ENCODE results near the gene AFAP1L1.

AFAP1L1 gene

GRCh38 chr5:149271716-149272563, at the start of gene AFAP1L1:
Gene AFAP1L1 (plus strand): TSS chr5:149271859. CDS start chr5:149271969, 110 bp downstream.
- ATAC-seq: peak; percentile 22 to 40

- no peak for ATAC-seq
Observed at GRCh38 chr5:149223081-149223848, 48.4 kb upstream of the AFAP1L1 start.

- no peak for ATAC-seq
Observed at GRCh38 chr5:149224282-149224681, 47.4 kb upstream of the AFAP1L1 start.

GRCh38 chr5:149227168-149227826, 44.4 kb upstream of the AFAP1L1 start:
- ATAC-seq: peak; percentile 35 to 59

GRCh38 chr5:149228618-149229297, 42.9 kb upstream of the AFAP1L1 start:
- ATAC-seq: no peak

- ATAC-seq: no peak
Observed at GRCh38 chr5:149229298-149229937, 42.2 kb upstream of the AFAP1L1 start.

- no peak for ATAC-seq
Observed at GRCh38 chr5:149235841-149236240, 35.8 kb upstream of the AFAP1L1 start.

GRCh38 chr5:149237662-149238061, 34.0 kb upstream of the AFAP1L1 start:
- no peak for ATAC-seq

- no peak for ATAC-seq
Observed at GRCh38 chr5:149238540-149238939, 33.1 kb upstream of the AFAP1L1 start.

- no peak for ATAC-seq
Observed at GRCh38 chr5:149239917-149240316, 31.7 kb upstream of the AFAP1L1 start.

- peak; percentile 87 to 94 for ATAC-seq
Observed at GRCh38 chr5:149240354-149240998, 31.2 kb upstream of the AFAP1L1 start.

- no peak for ATAC-seq
Observed at GRCh38 chr5:149242339-149242738, 29.3 kb upstream of the AFAP1L1 start.

- no peak for ATAC-seq
Observed at GRCh38 chr5:149246906-149247305, 24.8 kb upstream of the AFAP1L1 start.

- ATAC-seq: no peak
Observed at GRCh38 chr5:149247726-149248125, 23.9 kb upstream of the AFAP1L1 start.

- ATAC-seq: no peak
Observed at GRCh38 chr5:149251546-149251945, 20.1 kb upstream of the AFAP1L1 start.

GRCh38 chr5:149254506-149254905, 17.2 kb upstream of the AFAP1L1 start:
- no peak for ATAC-seq

- no peak for ATAC-seq
Observed at GRCh38 chr5:149256451-149256850, 15.2 kb upstream of the AFAP1L1 start.

GRCh38 chr5:149257131-149257530, 14.5 kb upstream of the AFAP1L1 start:
- ATAC-seq: no peak

GRCh38 chr5:149257889-149258705, 13.6 kb upstream of the AFAP1L1 start:
- ATAC-seq: no peak

GRCh38 chr5:149260761-149261160, 10.9 kb upstream of the AFAP1L1 start:
- ATAC-seq: no peak

- no peak for ATAC-seq
Observed at GRCh38 chr5:149261246-149261645, 10.4 kb upstream of the AFAP1L1 start.
